HCT116 (cell line): ENCODE measurements around the gene TMEM150C. TPM values are rescaled to one million over a fixed set of nuclear protein-coding genes. Genes with fewer than 3 reads are reported as not detected.

Experiments used
- ATAC-seq: fragments of 200-7000 bp; cut with Tn5 transposase; 2 replicates; pipeline ENCODE4 v1.9.1; 2020; ENCODE audit warnings: mild to moderate bottlenecking, moderate library complexity
- BruUV-seq: library from RNA; stranded (reverse); fragments of 400-500 nt; replicated peaks from 2 replicates; lab custom pipeline; 2021; lab: Mats Ljungman, UMichigan
- CTCF ChIA-PET: fragments of 300-600 bp; sonication (Branson Sonifier 250); formaldehyde crosslinking; loops from one replicate; lab custom pipeline; 2021; ENCODE audit warnings: antibody characterized with exemption; lab: Charles Lee
- POLR2A ChIA-PET: fragments of 300-600, 350-600 bp; sonication (Branson Sonifier 250); formaldehyde crosslinking; loops from one replicate; lab custom pipeline; 2021; ENCODE audit warnings: antibody characterized with exemption; lab: Charles Lee
- RAD21 ChIA-PET, 2 experiments: fragments of 300-600 bp; sonication (Branson Sonifier 250); formaldehyde crosslinking; loops; one replicate each; lab custom pipeline; 2023; ENCODE audit warnings: low total read pairs in 2 of 2; ENCODE audit not compliant: uncharacterized antibody in 2 of 2, unreplicated experiment in 2 of 2, low non-redundant PET in 1 of 2; lab: Charles Lee
- DNase-seq: peaks from one replicate; pipeline ENCODE4 v3.0.0-alpha.2; 2010; ENCODE audit warnings: low read depth, low spot score
- H2AFZ ChIP-seq: fragments of 200-600 bp; shearing (Covaris generic), sonication (generic); 2 replicates; pipeline ENCODE4 v1.6.1; 2017; ENCODE audit warnings: low read depth, mixed run types, mixed read lengths, antibody characterized with exemption, low read length; ENCODE audit not compliant: poor library complexity, severe bottlenecking
- H3K27ac ChIP-seq: 2 replicates; pipeline ENCODE4 v1.5.1; 2012; ENCODE audit warnings: low read depth, low read length
- H3K27me3 ChIP-seq: fragments of 200-600 bp; sonication (generic); 2 replicates; pipeline ENCODE4 v1.6.1; 2016; ENCODE audit warnings: mixed run types, low read length, mixed read lengths; ENCODE audit not compliant: insufficient read depth
- H3K36me3 ChIP-seq, 2 experiments: fragments of 200-500 bp in 1 of 2; fragments of 200-600 bp in 1 of 2; sonication (Bioruptor generic) in 1 of 2; sonication (generic) in 1 of 2; 2 replicates each; pipeline versions ENCODE4 v1.5.1 to v1.6.1; 2014 to 2016; ENCODE audit warnings: low read length in 2 of 2, inconsistent platforms in 1 of 2, mixed read lengths in 1 of 2, mixed run types in 1 of 2; ENCODE audit not compliant: insufficient read depth in 2 of 2, control insufficient read depth in 1 of 2
- H3K4me1 ChIP-seq, 2 experiments: fragments of 200-600 bp in 1 of 2; sonication (generic) in 1 of 2; 2 replicates each; pipeline versions ENCODE4 v1.5.1 to v1.6.1; 2012 to 2017; ENCODE audit warnings: low read length in 2 of 2, inconsistent platforms in 1 of 2, mild to moderate bottlenecking in 1 of 2, mixed read lengths in 1 of 2, mixed run types in 1 of 2, moderate library complexity in 1 of 2; ENCODE audit not compliant: insufficient read depth in 2 of 2, control insufficient read depth in 1 of 2
- H3K4me2 ChIP-seq: fragments of 200-600 bp; sonication (generic); 2 replicates; pipeline ENCODE4 v1.6.1; 2017; ENCODE audit warnings: mixed run types, low read length, mixed read lengths
- H3K4me3 ChIP-seq, 2 experiments: fragments of 200-600 bp in 1 of 2; sonication (generic) in 1 of 2; replicated peaks in 1 of 2; 2 replicates each; pipeline ENCODE4 v1.5.1; 2011 to 2016; ENCODE audit warnings: low read length in 2 of 2, control low read depth in 1 of 2, low read depth in 1 of 2, mild to moderate bottlenecking in 1 of 2, mixed read lengths in 1 of 2, mixed run types in 1 of 2
- H3K79me2 ChIP-seq: fragments of 200-600 bp; sonication (generic); 2 replicates; pipeline ENCODE4 v1.6.1; 2017; ENCODE audit warnings: mild to moderate bottlenecking, mixed run types, low read length, moderate library complexity, mixed read lengths; ENCODE audit not compliant: insufficient read depth
- H3K9ac ChIP-seq: fragments of 200-600 bp; sonication (generic); 2 replicates; pipeline ENCODE4 v1.6.1; 2016; ENCODE audit warnings: low read length, mixed read lengths
- H3K9me2 ChIP-seq: fragments of 200-600 bp; sonication (generic), shearing (Covaris generic); 2 replicates; pipeline ENCODE4 v1.6.1; 2017; ENCODE audit warnings: mixed run types, mild to moderate bottlenecking, moderate library complexity; ENCODE audit not compliant: insufficient read depth
- H3K9me3 ChIP-seq, 2 experiments: fragments of 200-500 bp in 1 of 2; fragments of 200-600 bp in 1 of 2; sonication (Bioruptor generic) in 1 of 2; sonication (generic) in 1 of 2; 2 replicates each; pipeline ENCODE4 v1.6.1; 2014 to 2017; ENCODE audit warnings: low read length in 2 of 2, mixed read lengths in 2 of 2, inconsistent platforms in 1 of 2, low read depth in 1 of 2, mild to moderate bottlenecking in 1 of 2, mixed run types in 1 of 2, moderate library complexity in 1 of 2; ENCODE audit not compliant: control insufficient read depth in 1 of 2, insufficient read depth in 1 of 2
- H4K20me1 ChIP-seq: fragments of 200-600 bp; sonication (generic), shearing (Covaris generic); 2 replicates; pipeline ENCODE4 v1.6.1; 2017; ENCODE audit warnings: mixed run types, mild to moderate bottlenecking, moderate library complexity; ENCODE audit not compliant: insufficient read depth
- ATF3 ChIP-seq: IDR thresholded peaks from 2 replicates; pipeline ENCODE4 v1.6.1; 2012
- CEBPB ChIP-seq: IDR thresholded peaks from 2 replicates; pipeline ENCODE4 v1.6.1; 2012; ENCODE audit warnings: low read depth
- CTCF ChIP-seq, 3 experiments: fragments of 200-600 bp in 1 of 3; sonication (generic) in 1 of 3; IDR thresholded peaks in 2 of 3; conservative IDR thresholded peaks in 1 of 3; 2 replicates each; pipeline ENCODE4 v1.5.1; 2012 to 2017; ENCODE audit warnings: low read depth in 2 of 3, low read length in 2 of 3, antibody characterized with exemption in 1 of 3, borderline replicate concordance in 1 of 3, control low read depth in 1 of 3, mild to moderate bottlenecking in 1 of 3, mixed read lengths in 1 of 3, mixed run types in 1 of 3, moderate library complexity in 1 of 3; ENCODE audit not compliant: insufficient read depth in 1 of 3
- EZH2phosphoT487 ChIP-seq: fragments of 200-600 bp; IDR thresholded peaks from 2 replicates; pipeline ENCODE4 v1.6.1; 2018; ENCODE audit warnings: antibody characterized with exemption, borderline replicate concordance
- FOSL1 ChIP-seq: IDR thresholded peaks from 2 replicates; pipeline ENCODE4 v1.6.1; 2012; ENCODE audit warnings: low read depth
- JUND ChIP-seq: IDR thresholded peaks from 2 replicates; pipeline ENCODE4 v1.6.1; 2012
- POLR2A ChIP-seq: IDR thresholded peaks from 2 replicates; pipeline ENCODE4 v1.7.0; 2011; ENCODE audit warnings: borderline replicate concordance; ENCODE audit not compliant: insufficient read depth, insufficient read length; ENCODE audit errors: extremely low read depth
- RAD21 ChIP-seq: IDR thresholded peaks from 2 replicates; pipeline ENCODE4 v1.6.1; 2012; ENCODE audit warnings: low read depth, mild to moderate bottlenecking
- SRF ChIP-seq: IDR thresholded peaks from 2 replicates; pipeline ENCODE4 v1.6.1; 2012; ENCODE audit warnings: low read depth
- TCF7L2 ChIP-seq: IDR thresholded peaks from 2 replicates; pipeline ENCODE4 v1.7.0; 2011; ENCODE audit warnings: borderline replicate concordance, inconsistent platforms; ENCODE audit not compliant: insufficient read depth, insufficient read length; ENCODE audit errors: extremely low read depth
- ZNF274 ChIP-seq: fragments of 200-500 bp; sonication (Bioruptor generic); IDR thresholded peaks from 2 replicates; pipeline ENCODE4 v1.6.1; 2014; ENCODE audit warnings: mild to moderate bottlenecking, low read depth, low read length, inconsistent platforms
- intact Hi-C: fragments of 100-400 bp; cut with micrococcal nuclease; formaldehyde crosslinking; loops from 2 replicates; pipeline ENCODE4 v1.10.0; 2022
- total RNA-seq: library from RNA; stranded (reverse); gene quantifications from one replicate; pipeline ENCODE4 v1.2.1, GENCODE V29; 2021; ENCODE audit not compliant: unreplicated experiment

TMEM150C gene
- total RNA-seq, 1 experiment from 2014 or later: 1.2 TPM

GRCh38 chr4:82522472-82522871 is 39.3 kb downstream of the TMEM150C start:
- no peak overlapping the region for H3K27ac ChIP-seq
- no peaks in the 10 kb centered on the region for H3K9me2 ChIP-seq
- H3K4me2 ChIP-seq: no peak overlapping the region
- intact Hi-C loops: no loop called here
- ChIA-PET RAD21 (no interaction called here), POLR2A (no interaction called here), CTCF (no interaction called here)
- H3K4me3 ChIP-seq: no peak overlapping the region
- no peak overlapping the region for H2AFZ ChIP-seq
- DNase-seq: no peak
- no peak for ATAC-seq
- TF ChIP-seq SRF: no peak
- TF ChIP-seq ZNF274: no peak
- TF ChIP-seq CEBPB: no peak
- TF ChIP-seq ATF3: no peak
- no peak for TF ChIP-seq FOSL1
- no peak for TF ChIP-seq JUND
- TF ChIP-seq RAD21: no peak
- no peak for TF ChIP-seq CTCF (IDR thresholded peaks at IDR 0.05 in 2 of 3, conservative IDR thresholded peaks at IDR 0.05 in 1 of 3; ENCODE audit: borderline replicate concordance in 1 of 3, insufficient read depth in 1 of 3, low read depth in 2 of 3, low read length in 2 of 3)
- no peak for TF ChIP-seq EZH2phosphoT487
- H3K27me3 ChIP-seq: no peaks in the 10 kb centered on the region
- BruUV-seq: no TSS peak
- H3K9ac ChIP-seq: no peak overlapping the region
- no peaks in the 10 kb centered on the region for H4K20me1 ChIP-seq
- H3K36me3 ChIP-seq: no peaks in the 10 kb centered on the region
- H3K9me3 ChIP-seq: no peaks in the 10 kb centered on the region
- H3K4me1 ChIP-seq: no peaks in the 10 kb centered on the region
- no peaks in the 10 kb centered on the region for H3K79me2 ChIP-seq

GRCh38 chr4:82521283-82521682 is 40.5 kb downstream of the TMEM150C start:
- RAD21 ChIA-PET: no interaction called here
- H2AFZ ChIP-seq: no peak overlapping the region
- TF ChIP-seq CTCF (IDR thresholded peaks at IDR 0.05 in 2 of 3, conservative IDR thresholded peaks at IDR 0.05 in 1 of 3; ENCODE audit: borderline replicate concordance in 1 of 3, insufficient read depth in 1 of 3, low read depth in 2 of 3, low read length in 2 of 3) (no peak), TCF7L2 (no peak), POLR2A (no peak)
- POLR2A ChIA-PET: no interaction called here
- H3K36me3 ChIP-seq: no peaks in the 10 kb centered on the region
- BruUV-seq: no TSS peak
- H3K4me1 ChIP-seq: no peaks in the 10 kb centered on the region
- H3K4me3 ChIP-seq: no peak overlapping the region
- CTCF ChIA-PET: no interaction called here
- DNase-seq (no peak), ATAC-seq (no peak)
- intact Hi-C loops: no loop called here
- no peaks in the 10 kb centered on the region for H4K20me1 ChIP-seq
- H3K9me3 ChIP-seq: no peaks in the 10 kb centered on the region
- H3K27ac ChIP-seq: no peak overlapping the region
- no peaks in the 10 kb centered on the region for H3K9me2 ChIP-seq
- no peak overlapping the region for H3K9ac ChIP-seq
- H3K4me2 ChIP-seq: no peak overlapping the region
- H3K27me3 ChIP-seq: 0 out of 2 replicates have a peak, but pooled peaks cover 3% of the 10 kb centered on the region
- no peaks in the 10 kb centered on the region for H3K79me2 ChIP-seq
